ENCODE data around the gene ACTN4. TPM values are rescaled to one million over a fixed set of nuclear protein-coding genes. Genes with fewer than 3 reads are reported as not detected.

Gene ACTN4
- total RNA-seq, 1 donor, result 229 TPM

DNA sequence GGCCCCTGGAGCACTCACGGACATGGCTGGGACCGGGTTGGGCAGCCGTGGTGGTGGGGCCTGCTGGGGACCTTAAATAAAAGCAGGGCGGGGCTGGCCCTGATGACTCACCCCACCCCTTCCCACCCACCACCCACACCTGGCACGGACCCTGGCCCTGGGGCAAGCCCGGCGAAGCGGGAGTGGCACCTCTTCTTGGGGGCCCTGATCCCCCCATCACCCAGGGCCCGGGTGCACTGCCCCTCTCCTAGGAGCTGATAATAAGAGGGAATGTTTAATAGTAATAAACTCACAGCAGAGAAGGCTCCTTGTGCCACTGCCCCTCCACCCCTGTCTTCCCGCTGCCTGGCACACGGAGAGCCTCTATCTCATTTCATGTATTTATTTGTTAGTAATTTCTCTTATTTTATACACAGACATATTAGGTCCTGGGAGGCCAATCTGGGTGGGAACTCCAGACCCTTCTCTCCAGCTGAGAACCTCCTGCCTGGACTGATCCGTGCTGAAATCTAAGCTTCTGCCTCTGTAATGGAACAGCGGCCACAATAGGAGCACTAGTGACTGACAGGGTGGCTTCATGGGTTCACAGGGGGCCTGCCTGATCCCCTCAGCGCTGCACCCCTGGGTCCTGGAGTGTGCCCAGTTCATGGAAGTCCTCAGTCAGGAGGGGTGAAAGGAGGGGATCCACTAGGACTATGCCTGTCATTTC lies 126.2 kb downstream of the ACTN4 start, which contains the start of gene LGALS7:
TSS of gene LGALS7 (minus strand) at position 49 of the 709 bp plus-strand sequence. CDS start at position 24, 25 bp downstream.
- H3K4me2 ChIP-seq (ENCODE audit: insufficient read depth, low read length), result no peak within 1 kb of the TSS
- no peaks in the 10 kb centered on the region for H3K36me3 ChIP-seq (ENCODE audit: insufficient read depth, low read length)
- no peak within 1 kb of the TSS for H3K27ac ChIP-seq (ENCODE audit: low read depth, low read length)
- TF ChIP-seq, protein P1, sequence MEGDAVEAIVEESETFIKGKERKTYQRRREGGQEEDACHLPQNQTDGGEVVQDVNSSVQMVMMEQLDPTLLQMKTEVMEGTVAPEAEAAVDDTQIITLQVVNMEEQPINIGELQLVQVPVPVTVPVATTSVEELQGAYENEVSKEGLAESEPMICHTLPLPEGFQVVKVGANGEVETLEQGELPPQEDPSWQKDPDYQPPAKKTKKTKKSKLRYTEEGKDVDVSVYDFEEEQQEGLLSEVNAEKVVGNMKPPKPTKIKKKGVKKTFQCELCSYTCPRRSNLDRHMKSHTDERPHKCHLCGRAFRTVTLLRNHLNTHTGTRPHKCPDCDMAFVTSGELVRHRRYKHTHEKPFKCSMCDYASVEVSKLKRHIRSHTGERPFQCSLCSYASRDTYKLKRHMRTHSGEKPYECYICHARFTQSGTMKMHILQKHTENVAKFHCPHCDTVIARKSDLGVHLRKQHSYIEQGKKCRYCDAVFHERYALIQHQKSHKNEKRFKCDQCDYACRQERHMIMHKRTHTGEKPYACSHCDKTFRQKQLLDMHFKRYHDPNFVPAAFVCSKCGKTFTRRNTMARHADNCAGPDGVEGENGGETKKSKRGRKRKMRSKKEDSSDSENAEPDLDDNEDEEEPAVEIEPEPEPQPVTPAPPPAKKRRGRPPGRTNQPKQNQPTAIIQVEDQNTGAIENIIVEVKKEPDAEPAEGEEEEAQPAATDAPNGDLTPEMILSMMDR (IDR thresholded peaks at IDR 0.05; ENCODE audit: extremely low read depth, low read depth, low read length), result no peak
- DNase-seq (ENCODE audit: insufficient read length, low spot score, missing footprints), result peak; percentile 39
- H2AFZ ChIP-seq (ENCODE audit: low read length), result no peak within 1 kb of the TSS
- H3K79me2 ChIP-seq (ENCODE audit: insufficient read depth, low read length), result no peaks in the 10 kb centered on the region
- H4K20me1 ChIP-seq (ENCODE audit: insufficient read depth, low read length), result no peaks in the 10 kb centered on the region
- no peak within 1 kb of the TSS for H3K4me3 ChIP-seq (ENCODE audit: insufficient read depth, low read length)
- peaks cover 2% of the 10 kb centered on the region for H3K27me3 ChIP-seq (ENCODE audit: insufficient read depth, low read length)
- no peaks in the 10 kb centered on the region for H3K9me3 ChIP-seq (ENCODE audit: low read depth, low read length)
- no peaks in the 10 kb centered on the region for H3K4me1 ChIP-seq (ENCODE audit: insufficient read depth, low read length)

DNA sequence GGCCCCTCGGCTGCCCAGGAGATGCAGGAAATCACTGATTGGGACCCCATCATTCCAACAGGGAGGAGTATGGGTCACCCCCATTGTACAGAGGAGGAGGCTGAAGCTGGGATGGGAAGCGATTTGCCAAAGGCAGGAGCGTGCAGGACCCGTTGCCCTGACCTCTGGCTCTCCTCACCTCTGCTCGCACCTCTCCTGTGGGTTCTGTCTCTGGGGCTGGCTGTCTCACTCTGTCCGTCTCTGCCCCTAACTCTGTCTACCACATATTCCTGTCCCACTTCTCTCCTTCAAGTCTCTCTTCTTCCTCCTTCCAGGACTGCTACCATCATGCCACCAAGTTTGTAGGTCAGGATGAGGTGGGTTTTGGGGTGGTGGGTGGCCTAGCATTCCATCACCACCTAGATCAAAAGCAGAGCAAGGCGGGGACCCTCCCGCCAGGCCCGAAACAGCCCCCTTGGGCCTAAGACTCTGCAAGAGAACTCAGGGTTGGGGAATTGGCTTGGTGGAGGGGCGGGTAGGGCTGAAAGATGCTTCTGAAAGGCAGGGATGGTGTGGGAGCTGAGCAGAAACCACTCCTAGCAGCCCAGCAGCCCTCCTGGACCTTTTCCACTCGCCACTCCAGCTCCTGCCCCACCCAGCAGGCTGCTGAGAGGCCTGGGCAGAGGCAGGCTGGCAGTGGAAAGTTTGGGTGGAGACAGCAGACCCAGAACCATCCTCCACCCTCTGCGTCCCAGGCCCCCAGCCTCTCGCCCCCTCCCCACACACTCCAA lies 126.9 kb downstream of the ACTN4 start:
- DNase-seq (ENCODE audit: insufficient read length, low spot score, missing footprints), result peak; percentile 73
- no peak overlapping the region for H3K4me2 ChIP-seq (ENCODE audit: insufficient read depth, low read length)
- peaks cover 5% of the 10 kb centered on the region for H3K27me3 ChIP-seq (ENCODE audit: insufficient read depth, low read length)
- TF ChIP-seq, protein P1 (IDR thresholded peaks at IDR 0.05; ENCODE audit: extremely low read depth, low read depth, low read length), result no peak
- H4K20me1 ChIP-seq (ENCODE audit: insufficient read depth, low read length), result no peaks in the 10 kb centered on the region
- H3K4me1 ChIP-seq (ENCODE audit: insufficient read depth, low read length), result no peaks in the 10 kb centered on the region
- H3K36me3 ChIP-seq (ENCODE audit: insufficient read depth, low read length), result no peaks in the 10 kb centered on the region
- no peaks in the 10 kb centered on the region for H3K9me3 ChIP-seq (ENCODE audit: low read depth, low read length)
- H3K4me3 ChIP-seq (ENCODE audit: insufficient read depth, low read length), result no peak overlapping the region
- no peaks in the 10 kb centered on the region for H3K79me2 ChIP-seq (ENCODE audit: insufficient read depth, low read length)
- no peak overlapping the region for H2AFZ ChIP-seq (ENCODE audit: low read length)
- H3K27ac ChIP-seq (ENCODE audit: low read depth, low read length), result no peak overlapping the region

DNA sequence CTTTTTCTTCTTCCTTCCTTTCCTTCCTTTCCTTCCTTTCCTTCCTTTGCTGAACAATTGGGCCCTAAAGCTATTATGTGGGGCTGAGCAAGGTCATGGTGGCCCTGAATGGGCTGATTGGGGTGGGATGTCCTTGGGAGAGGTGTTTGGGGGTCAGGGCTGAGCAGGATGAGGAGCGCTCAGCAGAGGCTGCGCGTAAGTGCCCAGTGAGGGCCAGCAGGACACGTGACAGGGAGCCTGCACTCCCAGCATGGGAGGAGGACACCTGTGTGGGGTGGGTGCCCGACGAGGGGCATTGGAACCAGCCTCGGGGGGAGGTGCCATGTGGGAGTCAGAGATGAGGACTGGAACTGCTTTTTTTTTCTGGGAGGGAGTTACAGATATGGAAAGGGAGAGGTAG lies 131.3 kb downstream of the ACTN4 start:
- Histone ChIP-seq H3K79me2 (ENCODE audit: insufficient read depth, low read length) (no peaks in the 10 kb centered on the region), H3K27ac (ENCODE audit: low read depth, low read length) (no peak overlapping the region), H3K4me2 (ENCODE audit: insufficient read depth, low read length) (no peak overlapping the region), H3K4me1 (ENCODE audit: insufficient read depth, low read length) (no peaks in the 10 kb centered on the region), H3K9me3 (ENCODE audit: low read depth, low read length) (no peaks in the 10 kb centered on the region), H3K27me3 (ENCODE audit: insufficient read depth, low read length) (peaks cover 13% of the 10 kb centered on the region), H3K36me3 (ENCODE audit: insufficient read depth, low read length) (no peaks in the 10 kb centered on the region), H2AFZ (ENCODE audit: low read length) (no peak overlapping the region), H4K20me1 (ENCODE audit: insufficient read depth, low read length) (no peaks in the 10 kb centered on the region), H3K4me3 (ENCODE audit: insufficient read depth, low read length) (no peak overlapping the region)
- TF ChIP-seq, protein P1 (IDR thresholded peaks at IDR 0.05; ENCODE audit: extremely low read depth, low read depth, low read length), result no peak
- DNase-seq (ENCODE audit: insufficient read length, low spot score, missing footprints), result peak; percentile 76

DNA sequence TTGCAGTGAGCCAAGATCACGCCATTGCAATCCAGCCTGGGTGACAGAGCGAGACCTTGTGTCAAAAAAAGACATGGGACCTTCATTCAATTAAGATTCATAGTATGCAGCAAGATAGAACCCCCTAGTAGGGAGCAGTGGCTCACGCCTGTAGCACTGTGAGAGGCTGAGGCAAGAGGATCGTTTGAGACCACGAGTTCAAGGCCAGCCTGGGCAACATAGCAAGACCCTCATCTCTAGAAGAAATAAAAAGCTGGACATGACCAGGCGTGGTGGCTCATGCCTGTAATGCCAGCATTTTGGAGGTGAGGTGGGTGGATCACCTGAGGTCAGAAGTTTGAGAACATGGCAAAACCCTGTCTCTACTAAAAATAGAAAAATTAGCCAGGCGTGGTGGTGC lies 133.0 kb downstream of the ACTN4 start:
- peaks cover 13% of the 10 kb centered on the region for H3K27me3 ChIP-seq (ENCODE audit: insufficient read depth, low read length)
- no peaks in the 10 kb centered on the region for H3K79me2 ChIP-seq (ENCODE audit: insufficient read depth, low read length)
- no peaks in the 10 kb centered on the region for H3K4me1 ChIP-seq (ENCODE audit: insufficient read depth, low read length)
- no peaks in the 10 kb centered on the region for H3K9me3 ChIP-seq (ENCODE audit: low read depth, low read length)
- no peak overlapping the region for H2AFZ ChIP-seq (ENCODE audit: low read length)
- H3K27ac ChIP-seq (ENCODE audit: low read depth, low read length), result no peak overlapping the region
- H3K36me3 ChIP-seq (ENCODE audit: insufficient read depth, low read length), result no peaks in the 10 kb centered on the region
- no peak overlapping the region for H3K4me2 ChIP-seq (ENCODE audit: insufficient read depth, low read length)
- TF ChIP-seq, protein P1 (IDR thresholded peaks at IDR 0.05; ENCODE audit: extremely low read depth, low read depth, low read length), result no peak
- DNase-seq (ENCODE audit: insufficient read length, low spot score, missing footprints), result no peak
- no peak overlapping the region for H3K4me3 ChIP-seq (ENCODE audit: insufficient read depth, low read length)
- no peaks in the 10 kb centered on the region for H4K20me1 ChIP-seq (ENCODE audit: insufficient read depth, low read length)
